IMR-90 (cell line): ENCODE measurements around the gene ANKRD6. TPM values are rescaled to one million over a fixed set of nuclear protein-coding genes. Genes with fewer than 3 reads are reported as not detected.

Experiments
- ATAC-seq: fragments of 200-7000 bp; cut with Tn5 transposase; 2 replicates; pipeline ENCODE4 v1.9.1; 2020; ENCODE audit warnings: low read depth, mild to moderate bottlenecking, moderate library complexity
- BruUV-seq: library from RNA; stranded (reverse); fragments of 400-500 nt; replicated peaks from 2 replicates; lab custom pipeline; 2021; lab: Mats Ljungman, UMichigan
- CTCF ChIA-PET: fragments of 300-600 bp; formaldehyde crosslinking; extraction: SDS; loops from one replicate; lab custom pipeline; 2021; ENCODE audit warnings: antibody characterized with exemption; lab: Yijun Ruan, JAX
- POLR2A ChIA-PET: fragments of 300-600 bp; sonication (Branson Sonifier 250); formaldehyde crosslinking; loops from one replicate; lab custom pipeline; 2022; ENCODE audit warnings: antibody characterized with exemption; ENCODE audit not compliant: unreplicated experiment; lab: Charles Lee
- DNase-seq: peaks from one replicate; pipeline ENCODE4 v3.0.0; 2013
- H2AFZ ChIP-seq: replicated peaks from 2 replicates; pipeline ENCODE3; 2013; ENCODE audit warnings: low read length, mild to moderate bottlenecking; ENCODE audit not compliant: poor library complexity
- H2AK5ac ChIP-seq: 2 replicates; pipeline ENCODE4 v1.6.1; 2013; ENCODE audit warnings: low read depth, low read length, inconsistent platforms
- H2AK9ac ChIP-seq: replicated peaks from 2 replicates; pipeline ENCODE3; 2013; ENCODE audit warnings: mild to moderate bottlenecking, low read depth, low read length, moderate library complexity; ENCODE audit not compliant: poor library complexity
- H2BK120ac ChIP-seq: 2 replicates; pipeline ENCODE4 v1.6.1; 2013; ENCODE audit warnings: low read depth, low read length, inconsistent platforms
- H2BK15ac ChIP-seq: 3 replicates; pipeline ENCODE4 v1.6.1; 2013; ENCODE audit warnings: low read depth, low read length, inconsistent platforms
- H2BK20ac ChIP-seq: 2 replicates; pipeline ENCODE4 v1.6.1; 2013; ENCODE audit warnings: low read depth, mild to moderate bottlenecking, inconsistent platforms, low read length, moderate library complexity
- H2BK5ac ChIP-seq: 2 replicates; pipeline ENCODE4 v1.6.1; 2013; ENCODE audit warnings: mild to moderate bottlenecking, low read depth, low read length, inconsistent platforms; ENCODE audit not compliant: poor library complexity, severe bottlenecking
- H3K14ac ChIP-seq: replicated peaks from 2 replicates; pipeline ENCODE4 v1.6.1; 2013; ENCODE audit warnings: low read depth, low read length, inconsistent platforms
- H3K18ac ChIP-seq: 2 replicates; pipeline ENCODE4 v1.6.1; 2013; ENCODE audit warnings: low read depth, low read length, control low read depth
- H3K23ac ChIP-seq: 2 replicates; pipeline ENCODE4 v1.6.1; 2013; ENCODE audit warnings: low read depth, low read length, inconsistent platforms
- H3K27ac ChIP-seq: 2 replicates; pipeline ENCODE4 v1.5.1; 2013; ENCODE audit warnings: mild to moderate bottlenecking, control low read depth, low read length; ENCODE audit not compliant: insufficient read depth
- H3K27me3 ChIP-seq: 2 replicates; pipeline ENCODE4 v1.6.1; 2013; ENCODE audit warnings: low read length; ENCODE audit not compliant: control insufficient read depth, insufficient read depth
- H3K36me3 ChIP-seq: 2 replicates; pipeline ENCODE4 v1.6.1; 2013; ENCODE audit warnings: low read length, mixed read lengths; ENCODE audit not compliant: control insufficient read depth, insufficient read depth
- H3K4ac ChIP-seq: 2 replicates; pipeline ENCODE4 v1.6.1; 2013; ENCODE audit warnings: low read depth, low read length, inconsistent platforms
- H3K4me1 ChIP-seq: 2 replicates; pipeline ENCODE4 v1.6.1; 2013; ENCODE audit warnings: low read length, mixed read lengths; ENCODE audit not compliant: control insufficient read depth, insufficient read depth
- H3K4me2 ChIP-seq: 2 replicates; pipeline ENCODE4 v1.6.1; 2013; ENCODE audit warnings: low read depth, mild to moderate bottlenecking, control low read depth, low read length, moderate library complexity
- H3K4me3 ChIP-seq: 2 replicates; pipeline ENCODE4 v1.5.1; 2013; ENCODE audit warnings: low read depth, mild to moderate bottlenecking, control low read depth, low read length, moderate library complexity; ENCODE audit not compliant: insufficient read depth
- H3K56ac ChIP-seq: 2 replicates; pipeline ENCODE4 v1.6.1; 2013; ENCODE audit warnings: low read length, inconsistent platforms; ENCODE audit not compliant: insufficient read depth; ENCODE audit errors: extremely low read depth
- H3K79me1 ChIP-seq, 2 experiments: 2 replicates each; pipeline ENCODE4 v1.6.1; 2013; ENCODE audit warnings: low read length in 2 of 2, inconsistent platforms in 1 of 2, low read depth in 1 of 2
- H3K9ac ChIP-seq: 2 replicates; pipeline ENCODE4 v1.6.1; 2013; ENCODE audit warnings: low read depth, low read length, control low read depth
- H3K9me1 ChIP-seq: 2 replicates; pipeline ENCODE4 v1.6.1; 2013; ENCODE audit warnings: low read length, inconsistent platforms; ENCODE audit not compliant: insufficient read depth
- H3K9me3 ChIP-seq: 2 replicates; pipeline ENCODE4 v1.6.1; 2013; ENCODE audit warnings: low read length; ENCODE audit not compliant: control insufficient read depth, insufficient read depth
- H4K20me1 ChIP-seq: 2 replicates; pipeline ENCODE4 v1.6.1; 2013; ENCODE audit warnings: low read length, inconsistent platforms; ENCODE audit not compliant: insufficient read depth
- H4K5ac ChIP-seq: 2 replicates; pipeline ENCODE4 v1.6.1; 2013; ENCODE audit warnings: mild to moderate bottlenecking, low read depth, low read length, control low read depth
- H4K8ac ChIP-seq, 2 experiments: 2 replicates each; pipeline ENCODE4 v1.6.1; 2013; ENCODE audit warnings: low read depth in 2 of 2, low read length in 2 of 2, control low read depth in 1 of 2, inconsistent platforms in 1 of 2
- H4K91ac ChIP-seq: 2 replicates; pipeline ENCODE4 v1.6.1; 2013; ENCODE audit warnings: low read depth, low read length, inconsistent platforms; ENCODE audit not compliant: insufficient read depth
- BHLHE40 ChIP-seq: fragments of 150-350 bp; IDR thresholded peaks from 2 replicates; pipeline ENCODE4 v1.6.1; 2016; ENCODE audit warnings: mild to moderate bottlenecking, low read depth, low read length
- CEBPB ChIP-seq: IDR thresholded peaks from 2 replicates; pipeline ENCODE4 v1.6.1; 2012; ENCODE audit warnings: low read depth, low read length, improper control_type of control experiment
- CHD1 ChIP-seq: IDR thresholded peaks from 2 replicates; pipeline ENCODE4 v1.6.1; 2012; ENCODE audit warnings: low read depth, low read length, improper control_type of control experiment
- FOS ChIP-seq: fragments of 150-350 bp; IDR thresholded peaks from 2 replicates; pipeline ENCODE4 v1.6.1; 2016; ENCODE audit warnings: low read depth, low read length
- MAFK ChIP-seq: IDR thresholded peaks from 2 replicates; pipeline ENCODE4 v1.6.1; 2012; ENCODE audit warnings: low read depth, low read length, improper control_type of control experiment
- MXI1 ChIP-seq: IDR thresholded peaks from 2 replicates; pipeline ENCODE4 v1.6.1; 2012; ENCODE audit warnings: low read depth, mild to moderate bottlenecking, low read length, moderate library complexity, borderline replicate concordance
- NFE2L2 ChIP-seq: fragments of 150-350 bp; IDR thresholded peaks from 2 replicates; pipeline ENCODE4 v1.6.1; 2016; ENCODE audit warnings: low read depth, mild to moderate bottlenecking, low read length
- POLR2A ChIP-seq: IDR thresholded peaks from 2 replicates; pipeline ENCODE4 v1.6.1; 2012; ENCODE audit warnings: mild to moderate bottlenecking, low read depth, low read length
- RAD21 ChIP-seq: IDR thresholded peaks from 2 replicates; pipeline ENCODE4 v1.6.1; 2012; ENCODE audit warnings: low read length, improper control_type of control experiment
- RCOR1 ChIP-seq: IDR thresholded peaks from 2 replicates; pipeline ENCODE4 v1.6.1; 2012; ENCODE audit warnings: mild to moderate bottlenecking, low read length, improper control_type of control experiment; ENCODE audit not compliant: insufficient replicate concordance
- RFX5 ChIP-seq: IDR thresholded peaks from 2 replicates; pipeline ENCODE4 v1.8.0; 2012; ENCODE audit warnings: low read depth, mild to moderate bottlenecking, low read length, moderate library complexity
- SMC3 ChIP-seq: fragments of 150-350 bp; IDR thresholded peaks from 2 replicates; pipeline ENCODE4 v1.6.1; 2016; ENCODE audit warnings: low read depth, mild to moderate bottlenecking, antibody characterized with exemption, low read length, moderate library complexity
- WGBS, 2 experiments: methylation state at CpG; one replicate each; pipeline versions ENCODE4 v1.1.5 to v1.1.7; 2013; ENCODE audit warnings: missing lambda C conversion rate in 2 of 2; ENCODE audit not compliant: insufficient read length in 1 of 2; ENCODE audit errors: extremely low coverage in 2 of 2; 5-methylcytosine and 5-hydroxymethylcytosine counted together
- dilution Hi-C: fragments of 300-500 bp; cut with HindIII; formaldehyde crosslinking; loops from one replicate; pipeline ENCODE4 v1.14.3; 2018; ENCODE audit warnings: low sequenced_read_pairs; ENCODE audit not compliant: unreplicated experiment
- in situ Hi-C: fragments of 300-500 bp; cut with MboI; formaldehyde crosslinking; loops from 3 replicates; pipeline ENCODE4 v1.14.3; 2019; ENCODE audit warnings: low sequenced_read_pairs, inconsistent platforms, mixed read lengths
- intact Hi-C: fragments of 100-400 bp; cut with micrococcal nuclease; formaldehyde crosslinking; loops from 2 replicates; pipeline ENCODE4 v1.10.0; 2022
- polyA plus RNA-seq, 3 experiments: library from polyadenylated mRNA; depleted of rRNA; stranded (reverse); fragments of >200 nt; gene quantifications; 2 replicates each; pipeline ENCODE4 v1.2.3, GENCODE V29; 2012; ENCODE audit warnings: low replicate concordance in 1 of 3
- total RNA-seq: library from RNA; depleted of rRNA; stranded (reverse); fragments of >200 nt; gene quantifications from 2 replicates; pipeline ENCODE4 v1.2.3, GENCODE V29; 2012
- TF ChIP-seq, protein P1 (sequence below): conservative IDR thresholded peaks from 2 replicates; pipeline ENCODE4 v1.5.1; 2012; ENCODE audit warnings: mild to moderate bottlenecking, low read depth, low read length, improper control_type of control experiment
- TF ChIP-seq, protein P2 (sequence below): fragments of 150-350 bp; IDR thresholded peaks from 2 replicates; pipeline ENCODE4 v1.6.1; 2017; ENCODE audit warnings: mild to moderate bottlenecking, antibody characterized with exemption, low read length, low read depth
- TF ChIP-seq, protein P3 (sequence below): fragments of 150-350 bp; IDR thresholded peaks from 2 replicates; pipeline ENCODE4 v1.6.1; 2016; ENCODE audit warnings: low read depth, mild to moderate bottlenecking, low read length, moderate library complexity, borderline replicate concordance

The ANKRD6 gene
- total and polyA plus RNA-seq, 2 of the 4 experiments (the other 2 are of a cell fraction): 0.12 to 0.18 TPM

DNA sequence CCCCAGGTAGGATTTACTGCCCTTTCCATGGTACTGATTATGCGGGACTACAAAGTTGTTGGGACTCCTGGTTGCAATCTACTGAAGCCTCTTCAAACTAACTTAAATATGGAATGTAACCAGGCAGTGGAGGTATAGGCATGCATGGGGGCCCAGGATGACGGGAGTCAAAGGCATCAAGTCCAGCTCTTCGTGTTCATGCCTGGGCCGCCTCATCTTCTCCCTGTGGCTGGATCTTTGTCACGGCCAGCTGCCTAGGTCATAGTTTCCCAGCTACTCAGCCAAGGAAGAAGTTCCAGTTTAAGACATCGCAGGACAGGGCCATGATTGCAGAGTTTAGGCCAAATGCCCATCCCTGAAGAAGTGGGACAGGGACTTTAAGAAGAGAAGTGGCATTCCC, 185.1 kb downstream of the ANKRD6 start:
- WGBS, 2 experiments: 90% methylated on average over 2 of the region's 6 CpGs; no CpG with 5 or more reads in 1 of the 2 experiments
- CTCF ChIA-PET: no interaction called here

More for the DNA sequence above, 185.1 kb downstream of the ANKRD6 start:
- POLR2A ChIA-PET: no interaction called here
- no peak overlapping the region for H2AK9ac ChIP-seq
- no peak overlapping the region for H3K4me3 ChIP-seq
- intact Hi-C loops (no loop called here), in situ Hi-C loops (loop anchor here (25.0 kb wide), 1 partner anchor 631 kb away; no protein-coding TSS in a partner anchor), dilution Hi-C loops (no loop called here)
- H3K9ac ChIP-seq: no peak overlapping the region
- no peaks in the 10 kb centered on the region for H3K9me3 ChIP-seq
- no TSS peak for BruUV-seq
- no peak overlapping the region for H4K91ac ChIP-seq
- no peak overlapping the region for H3K56ac ChIP-seq
- H3K4me2 ChIP-seq: no peak overlapping the region
- H2BK5ac ChIP-seq: no peak overlapping the region
- H3K18ac ChIP-seq: no peak overlapping the region
- DNase-seq (no peak), ATAC-seq (no peak)
- no peak overlapping the region for H3K4ac ChIP-seq
- H3K79me1 ChIP-seq: no peaks in the 10 kb centered on the region
- H3K9me1 ChIP-seq: no peaks in the 10 kb centered on the region
- H3K4me1 ChIP-seq: no peaks in the 10 kb centered on the region
- no peaks in the 10 kb centered on the region for H3K36me3 ChIP-seq
- no peak overlapping the region for H2AFZ ChIP-seq
- H4K8ac ChIP-seq: no peak overlapping the region
- H4K5ac ChIP-seq: no peak overlapping the region
- TF ChIP-seq CEBPB: no peak
- TF ChIP-seq MXI1: no peak
- TF ChIP-seq RFX5: no peak
- no peak for TF ChIP-seq RAD21
- no peak for TF ChIP-seq SMC3
- TF ChIP-seq FOS: no peak
- no peak for TF ChIP-seq BHLHE40
- TF ChIP-seq, protein P1, sequence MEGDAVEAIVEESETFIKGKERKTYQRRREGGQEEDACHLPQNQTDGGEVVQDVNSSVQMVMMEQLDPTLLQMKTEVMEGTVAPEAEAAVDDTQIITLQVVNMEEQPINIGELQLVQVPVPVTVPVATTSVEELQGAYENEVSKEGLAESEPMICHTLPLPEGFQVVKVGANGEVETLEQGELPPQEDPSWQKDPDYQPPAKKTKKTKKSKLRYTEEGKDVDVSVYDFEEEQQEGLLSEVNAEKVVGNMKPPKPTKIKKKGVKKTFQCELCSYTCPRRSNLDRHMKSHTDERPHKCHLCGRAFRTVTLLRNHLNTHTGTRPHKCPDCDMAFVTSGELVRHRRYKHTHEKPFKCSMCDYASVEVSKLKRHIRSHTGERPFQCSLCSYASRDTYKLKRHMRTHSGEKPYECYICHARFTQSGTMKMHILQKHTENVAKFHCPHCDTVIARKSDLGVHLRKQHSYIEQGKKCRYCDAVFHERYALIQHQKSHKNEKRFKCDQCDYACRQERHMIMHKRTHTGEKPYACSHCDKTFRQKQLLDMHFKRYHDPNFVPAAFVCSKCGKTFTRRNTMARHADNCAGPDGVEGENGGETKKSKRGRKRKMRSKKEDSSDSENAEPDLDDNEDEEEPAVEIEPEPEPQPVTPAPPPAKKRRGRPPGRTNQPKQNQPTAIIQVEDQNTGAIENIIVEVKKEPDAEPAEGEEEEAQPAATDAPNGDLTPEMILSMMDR: no peak
- no peak for TF ChIP-seq RCOR1
- TF ChIP-seq, protein P2, sequence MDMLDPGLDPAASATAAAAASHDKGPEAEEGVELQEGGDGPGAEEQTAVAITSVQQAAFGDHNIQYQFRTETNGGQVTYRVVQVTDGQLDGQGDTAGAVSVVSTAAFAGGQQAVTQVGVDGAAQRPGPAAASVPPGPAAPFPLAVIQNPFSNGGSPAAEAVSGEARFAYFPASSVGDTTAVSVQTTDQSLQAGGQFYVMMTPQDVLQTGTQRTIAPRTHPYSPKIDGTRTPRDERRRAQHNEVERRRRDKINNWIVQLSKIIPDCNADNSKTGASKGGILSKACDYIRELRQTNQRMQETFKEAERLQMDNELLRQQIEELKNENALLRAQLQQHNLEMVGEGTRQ: no peak
- no peak for TF ChIP-seq POLR2A
- TF ChIP-seq CHD1: no peak
- no peak for TF ChIP-seq NFE2L2
- TF ChIP-seq, protein P3, sequence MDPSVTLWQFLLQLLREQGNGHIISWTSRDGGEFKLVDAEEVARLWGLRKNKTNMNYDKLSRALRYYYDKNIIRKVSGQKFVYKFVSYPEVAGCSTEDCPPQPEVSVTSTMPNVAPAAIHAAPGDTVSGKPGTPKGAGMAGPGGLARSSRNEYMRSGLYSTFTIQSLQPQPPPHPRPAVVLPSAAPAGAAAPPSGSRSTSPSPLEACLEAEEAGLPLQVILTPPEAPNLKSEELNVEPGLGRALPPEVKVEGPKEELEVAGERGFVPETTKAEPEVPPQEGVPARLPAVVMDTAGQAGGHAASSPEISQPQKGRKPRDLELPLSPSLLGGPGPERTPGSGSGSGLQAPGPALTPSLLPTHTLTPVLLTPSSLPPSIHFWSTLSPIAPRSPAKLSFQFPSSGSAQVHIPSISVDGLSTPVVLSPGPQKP: no peak
- no peak for TF ChIP-seq MAFK
- H3K14ac ChIP-seq: no peak overlapping the region
- H4K20me1 ChIP-seq: no peaks in the 10 kb centered on the region
- no peak overlapping the region for H3K23ac ChIP-seq
- peaks cover 2% of the 10 kb centered on the region; the same call in 1 of the 2 replicates for H3K27me3 ChIP-seq
- H2BK120ac ChIP-seq: no peak overlapping the region
- H2BK20ac ChIP-seq: no peak overlapping the region
- no peak overlapping the region for H2AK5ac ChIP-seq
- no peak overlapping the region for H2BK15ac ChIP-seq
- H3K27ac ChIP-seq: no peak overlapping the region
